ENCODE results near the gene SPAG7.

SPAG7 gene

GRCh38 chr17:4949321-4950074 lies 18.1 kb downstream of the SPAG7 start:
- peak; percentile 82 for DNase-seq

GRCh38 chr17:4948931-4949320 lies 18.7 kb downstream of the SPAG7 start:
- peak; percentile 85 for DNase-seq

GRCh38 chr17:4948166-4948930 lies 19.3 kb downstream of the SPAG7 start, which contains the start of gene PFN1:
Gene PFN1, minus strand, starts transcription at chr17:4948530. Its CDS starts 136 bp downstream, at chr17:4948394.
- DNase-seq: peak; percentile 95

GRCh38 chr17:4947411-4948165 lies 20.0 kb downstream of the SPAG7 start:
- DNase-seq: peak; percentile 79

GRCh38 chr17:4947010-4947410 lies 20.6 kb downstream of the SPAG7 start:
- no peak for DNase-seq

- no peak for DNase-seq
Observed at GRCh38 chr17:4946312-4946976, 21.2 kb downstream of the SPAG7 start.

- DNase-seq: no peak
Observed at GRCh38 chr17:4945944-4946280, 21.7 kb downstream of the SPAG7 start.

- peak; percentile 91 for DNase-seq
Observed at GRCh38 chr17:4945176-4945943, 22.3 kb downstream of the SPAG7 start.

GRCh38 chr17:4944554-4945175 lies 23.0 kb downstream of the SPAG7 start:
- peak; percentile 59 for DNase-seq

GRCh38 chr17:4944163-4944553 lies 23.5 kb downstream of the SPAG7 start:
- DNase-seq: peak; percentile 72

- no peak for DNase-seq
Observed at GRCh38 chr17:4942760-4943508, 24.7 kb downstream of the SPAG7 start.

- DNase-seq: no peak
Observed at GRCh38 chr17:4941319-4941610, 26.4 kb downstream of the SPAG7 start.

- peak; percentile 64 for DNase-seq
Observed at GRCh38 chr17:4940555-4941318, 26.9 kb downstream of the SPAG7 start.

GRCh38 chr17:4939796-4940554 lies 27.6 kb downstream of the SPAG7 start, which contains the start of the genes RNF167 and SLC25A11:
Gene RNF167, plus strand, starts transcription at chr17:4940268. Its CDS starts 642 bp downstream, at chr17:4940910.
Gene SLC25A11, minus strand, starts transcription at chr17:4940046. Its CDS starts 136 bp downstream, at chr17:4939910.
- DNase-seq: peak; percentile 97

GRCh38 chr17:4939546-4939795 lies 28.1 kb downstream of the SPAG7 start:
- DNase-seq: no peak

- DNase-seq: no peak
Observed at GRCh38 chr17:4938688-4939545, 28.7 kb downstream of the SPAG7 start.

- DNase-seq: no peak
Observed at GRCh38 chr17:4938069-4938491, 29.5 kb downstream of the SPAG7 start.

GRCh38 chr17:4937553-4937952 lies 30.1 kb downstream of the SPAG7 start:
- DNase-seq: no peak

- DNase-seq: no peak
Observed at GRCh38 chr17:4936436-4936835, 31.2 kb downstream of the SPAG7 start.
